NCI-H82 (cell line): ENCODE measurements around the gene SNX12.

ENCODE experiments used
- DNase-seq: peaks from one replicate; lab custom pipeline; 2025; lab: John Stamatoyannopoulos, UW

SNX12 gene

GRCh38 chrX:71068044-71068918 lies at the start of gene SNX12:
Gene SNX12, minus strand, starts transcription at chrX:71068334. Its CDS starts 28 bp downstream, at chrX:71068306.
- peak; percentile 97 for DNase-seq

GRCh38 chrX:71117358-71117757 lies 49.2 kb upstream of the SNX12 start:
- no peak for DNase-seq

GRCh38 chrX:71111921-71112431 lies 43.8 kb upstream of the SNX12 start:
- no peak for DNase-seq

GRCh38 chrX:71111141-71111843 lies 43.2 kb upstream of the SNX12 start, which contains the start of gene IL2RG:
Gene IL2RG, minus strand, starts transcription at chrX:71111577. Its CDS starts 38 bp downstream, at chrX:71111539.
- DNase-seq, result peak; percentile 40

- DNase-seq, result no peak
Measured at GRCh38 chrX:71109051-71109450, 40.9 kb upstream of the SNX12 start.

- DNase-seq, result peak; percentile 35
Measured at GRCh38 chrX:71107762-71108360, 39.7 kb upstream of the SNX12 start.

GRCh38 chrX:71107245-71107644 lies 39.1 kb upstream of the SNX12 start:
- DNase-seq, result no peak

- peak; percentile 22 for DNase-seq
Measured at GRCh38 chrX:71106427-71106826, 38.3 kb upstream of the SNX12 start, which contains the start of gene CXorf65. Gene CXorf65, minus strand, starts transcription at chrX:71106740. Its CDS starts 184 bp downstream, at chrX:71106556.

GRCh38 chrX:71105628-71106027 lies 37.5 kb upstream of the SNX12 start:
- DNase-seq, result no peak

- DNase-seq, result peak; percentile 98
Measured at GRCh38 chrX:71103110-71103983, 35.2 kb upstream of the SNX12 start.

GRCh38 chrX:71102292-71102691 lies 34.2 kb upstream of the SNX12 start:
- peak; percentile 20 for DNase-seq

- DNase-seq, result no peak
Measured at GRCh38 chrX:71100581-71101505, 32.7 kb upstream of the SNX12 start.

GRCh38 chrX:71099736-71100135 lies 31.6 kb upstream of the SNX12 start:
- no peak for DNase-seq

GRCh38 chrX:71098951-71099506 lies 30.9 kb upstream of the SNX12 start:
- DNase-seq, result no peak

- peak; percentile 82 for DNase-seq
Measured at GRCh38 chrX:71098302-71098701, 30.2 kb upstream of the SNX12 start.

GRCh38 chrX:71096760-71097032 lies 28.6 kb upstream of the SNX12 start:
- DNase-seq, result no peak

- DNase-seq, result peak; percentile 84
Measured at GRCh38 chrX:71095981-71096759, 28.0 kb upstream of the SNX12 start.

GRCh38 chrX:71095555-71095980 lies 27.4 kb upstream of the SNX12 start, which contains the start of gene FOXO4:
Gene FOXO4, plus strand, starts transcription at chrX:71095851. Its CDS starts 678 bp downstream, at chrX:71096529.
- peak; percentile 95 for DNase-seq

- peak; percentile 39 for DNase-seq
Measured at GRCh38 chrX:71095033-71095432, 26.9 kb upstream of the SNX12 start.
